ENCODE data around the gene PAPPA.

Gene PAPPA

GRCh38 chr9:116329470-116329869 lies 175.9 kb downstream of the PAPPA start:
- DNase-seq = no peak
- H3K4me3 Mint-ChIP-seq = no peak overlapping the region
- H3K27me3 Mint-ChIP-seq = peaks cover 4% of the 10 kb centered on the region
- no peak overlapping the region for H3K27ac Mint-ChIP-seq
- no peaks in the 10 kb centered on the region for H3K36me3 Mint-ChIP-seq (ENCODE audit: low read depth)
- no peaks in the 10 kb centered on the region for H3K4me1 Mint-ChIP-seq (ENCODE audit: low read depth)
- no peaks in the 10 kb centered on the region for H3K9me3 Mint-ChIP-seq

- H3K27me3 Mint-ChIP-seq = peaks cover 4% of the 10 kb centered on the region
- no peaks in the 10 kb centered on the region for H3K36me3 Mint-ChIP-seq (ENCODE audit: low read depth)
- no peaks in the 10 kb centered on the region for H3K4me1 Mint-ChIP-seq (ENCODE audit: low read depth)
- no peaks in the 10 kb centered on the region for H3K9me3 Mint-ChIP-seq
- H3K27ac Mint-ChIP-seq = no peak overlapping the region
- no peak overlapping the region for H3K4me3 Mint-ChIP-seq
- no peak for DNase-seq
These were observed 177.7 kb downstream of the PAPPA start for GRCh38 chr9:116331241-116331640.

- Mint-ChIP-seq H3K4me1 (ENCODE audit: low read depth) (no peaks in the 10 kb centered on the region), H3K9me3 (no peaks in the 10 kb centered on the region), H3K36me3 (ENCODE audit: low read depth) (no peaks in the 10 kb centered on the region), H3K27me3 (peaks cover 4% of the 10 kb centered on the region), H3K4me3 (no peak overlapping the region), H3K27ac (no peak overlapping the region)
- DNase-seq = no peak
These were observed 178.5 kb downstream of the PAPPA start for GRCh38 chr9:116332090-116332489.

GRCh38 chr9:116333254-116333653 lies 179.7 kb downstream of the PAPPA start:
- no peak overlapping the region for H3K4me3 Mint-ChIP-seq

GRCh38 chr9:116334546-116335150 lies 181.1 kb downstream of the PAPPA start:
- Mint-ChIP-seq H3K9me3 (no peaks in the 10 kb centered on the region), H3K36me3 (ENCODE audit: low read depth) (no peaks in the 10 kb centered on the region), H3K4me1 (ENCODE audit: low read depth) (no peaks in the 10 kb centered on the region), H3K4me3 (no peak overlapping the region), H3K27me3 (peaks cover 11% of the 10 kb centered on the region), H3K27ac (no peak overlapping the region)
- no peak for DNase-seq

More at GRCh38 chr9:116333254-116333653, 179.7 kb downstream of the PAPPA start:
- Mint-ChIP-seq H3K4me1 (ENCODE audit: low read depth) (no peaks in the 10 kb centered on the region), H3K27ac (no peak overlapping the region), H3K27me3 (peaks cover 7% of the 10 kb centered on the region), H3K36me3 (ENCODE audit: low read depth) (no peaks in the 10 kb centered on the region), H3K9me3 (no peaks in the 10 kb centered on the region)
- no peak for DNase-seq

GRCh38 chr9:116335392-116335791 lies 181.8 kb downstream of the PAPPA start:
- no peaks in the 10 kb centered on the region for H3K4me1 Mint-ChIP-seq (ENCODE audit: low read depth)
- H3K36me3 Mint-ChIP-seq (ENCODE audit: low read depth) = no peaks in the 10 kb centered on the region
- peaks cover 11% of the 10 kb centered on the region for H3K27me3 Mint-ChIP-seq
- no peak overlapping the region for H3K27ac Mint-ChIP-seq
- no peaks in the 10 kb centered on the region for H3K9me3 Mint-ChIP-seq
- H3K4me3 Mint-ChIP-seq = no peak overlapping the region
- DNase-seq = no peak

GRCh38 chr9:116336133-116336862 lies 182.7 kb downstream of the PAPPA start:
- Mint-ChIP-seq H3K9me3 (no peaks in the 10 kb centered on the region), H3K4me3 (no peak overlapping the region), H3K36me3 (ENCODE audit: low read depth) (no peaks in the 10 kb centered on the region), H3K4me1 (ENCODE audit: low read depth) (no peaks in the 10 kb centered on the region), H3K27ac (no peak overlapping the region), H3K27me3 (peaks cover 11% of the 10 kb centered on the region)
- no peak for DNase-seq

GRCh38 chr9:116337015-116337414 lies 183.4 kb downstream of the PAPPA start:
- H3K4me3 Mint-ChIP-seq = no peak overlapping the region
- peaks cover 11% of the 10 kb centered on the region for H3K27me3 Mint-ChIP-seq
- DNase-seq = no peak
- H3K27ac Mint-ChIP-seq = no peak overlapping the region
- no peaks in the 10 kb centered on the region for H3K4me1 Mint-ChIP-seq (ENCODE audit: low read depth)
- no peaks in the 10 kb centered on the region for H3K36me3 Mint-ChIP-seq (ENCODE audit: low read depth)
- H3K9me3 Mint-ChIP-seq = no peaks in the 10 kb centered on the region

- peaks cover 7% of the 10 kb centered on the region for H3K27me3 Mint-ChIP-seq
These were observed 186.7 kb downstream of the PAPPA start for GRCh38 chr9:116340270-116340669.

GRCh38 chr9:116342061-116342460 lies 188.5 kb downstream of the PAPPA start:
- Mint-ChIP-seq H3K9me3 (no peaks in the 10 kb centered on the region), H3K36me3 (ENCODE audit: low read depth) (no peaks in the 10 kb centered on the region), H3K27ac (no peak overlapping the region), H3K4me1 (ENCODE audit: low read depth) (no peaks in the 10 kb centered on the region), H3K4me3 (no peak overlapping the region), H3K27me3 (peaks cover 7% of the 10 kb centered on the region)
- DNase-seq = no peak

More at GRCh38 chr9:116340270-116340669, 186.7 kb downstream of the PAPPA start:
- Mint-ChIP-seq H3K9me3 (no peaks in the 10 kb centered on the region), H3K4me3 (no peak overlapping the region), H3K27ac (no peak overlapping the region), H3K4me1 (ENCODE audit: low read depth) (no peaks in the 10 kb centered on the region), H3K36me3 (ENCODE audit: low read depth) (no peaks in the 10 kb centered on the region)
- no peak for DNase-seq

- H3K4me3 Mint-ChIP-seq = no peak overlapping the region
- DNase-seq = no peak
These were observed 189.3 kb downstream of the PAPPA start for GRCh38 chr9:116342941-116343340.

GRCh38 chr9:116344416-116344815 lies 190.8 kb downstream of the PAPPA start:
- H3K27ac Mint-ChIP-seq = no peak overlapping the region
- H3K27me3 Mint-ChIP-seq = peaks cover 1% of the 10 kb centered on the region
- H3K9me3 Mint-ChIP-seq = no peaks in the 10 kb centered on the region
- no peaks in the 10 kb centered on the region for H3K4me1 Mint-ChIP-seq (ENCODE audit: low read depth)
- DNase-seq = no peak
- H3K36me3 Mint-ChIP-seq (ENCODE audit: low read depth) = no peaks in the 10 kb centered on the region
- H3K4me3 Mint-ChIP-seq = no peak overlapping the region

More at GRCh38 chr9:116342941-116343340, 189.3 kb downstream of the PAPPA start:
- Mint-ChIP-seq H3K9me3 (no peaks in the 10 kb centered on the region), H3K27ac (no peak overlapping the region), H3K27me3 (peaks cover 7% of the 10 kb centered on the region), H3K4me1 (ENCODE audit: low read depth) (no peaks in the 10 kb centered on the region), H3K36me3 (ENCODE audit: low read depth) (no peaks in the 10 kb centered on the region)

- Mint-ChIP-seq H3K27me3 (no peaks in the 10 kb centered on the region), H3K4me3 (no peak overlapping the region), H3K27ac (no peak overlapping the region), H3K9me3 (no peaks in the 10 kb centered on the region), H3K36me3 (ENCODE audit: low read depth) (no peaks in the 10 kb centered on the region), H3K4me1 (ENCODE audit: low read depth) (no peaks in the 10 kb centered on the region)
- no peak for DNase-seq
These were observed 191.8 kb downstream of the PAPPA start for GRCh38 chr9:116345393-116345792.

GRCh38 chr9:116345817-116346216 lies 192.2 kb downstream of the PAPPA start:
- H3K4me1 Mint-ChIP-seq (ENCODE audit: low read depth) = no peaks in the 10 kb centered on the region
- no peak overlapping the region for H3K27ac Mint-ChIP-seq
- H3K36me3 Mint-ChIP-seq (ENCODE audit: low read depth) = no peaks in the 10 kb centered on the region
- DNase-seq = no peak
- H3K27me3 Mint-ChIP-seq = no peaks in the 10 kb centered on the region
- H3K9me3 Mint-ChIP-seq = no peaks in the 10 kb centered on the region
- H3K4me3 Mint-ChIP-seq = no peak overlapping the region

GRCh38 chr9:116349684-116350083 lies 196.1 kb downstream of the PAPPA start:
- H3K27me3 Mint-ChIP-seq = peaks cover 3% of the 10 kb centered on the region
- no peaks in the 10 kb centered on the region for H3K4me1 Mint-ChIP-seq (ENCODE audit: low read depth)
- H3K27ac Mint-ChIP-seq = no peak overlapping the region
- DNase-seq = no peak
- no peaks in the 10 kb centered on the region for H3K36me3 Mint-ChIP-seq (ENCODE audit: low read depth)
- no peak overlapping the region for H3K4me3 Mint-ChIP-seq
- H3K9me3 Mint-ChIP-seq = no peaks in the 10 kb centered on the region
